ENCODE measurements around the gene C6orf47.

Gene C6orf47

DNA sequence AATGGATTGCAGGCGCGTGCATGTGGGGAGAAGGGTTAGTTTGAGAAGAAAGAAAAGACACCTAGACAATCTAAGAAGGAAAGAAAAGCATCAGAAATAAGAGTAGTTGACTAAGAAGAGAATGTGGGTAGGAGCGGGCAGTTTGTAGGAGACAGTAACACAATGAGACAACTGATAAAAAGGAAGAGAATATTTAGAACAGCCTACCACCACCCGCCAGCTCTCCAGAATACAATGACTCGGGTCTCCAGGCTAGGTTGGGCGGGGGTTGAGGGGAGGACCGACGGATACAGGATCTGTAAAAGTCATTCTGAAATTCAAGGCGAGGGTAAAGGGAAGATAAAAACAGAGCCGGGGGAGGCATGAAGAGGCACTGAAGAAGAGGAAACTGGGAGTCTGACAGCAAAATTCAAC, 41.8 kb upstream of the C6orf47 start:
- TF ChIP-seq, protein P1, sequence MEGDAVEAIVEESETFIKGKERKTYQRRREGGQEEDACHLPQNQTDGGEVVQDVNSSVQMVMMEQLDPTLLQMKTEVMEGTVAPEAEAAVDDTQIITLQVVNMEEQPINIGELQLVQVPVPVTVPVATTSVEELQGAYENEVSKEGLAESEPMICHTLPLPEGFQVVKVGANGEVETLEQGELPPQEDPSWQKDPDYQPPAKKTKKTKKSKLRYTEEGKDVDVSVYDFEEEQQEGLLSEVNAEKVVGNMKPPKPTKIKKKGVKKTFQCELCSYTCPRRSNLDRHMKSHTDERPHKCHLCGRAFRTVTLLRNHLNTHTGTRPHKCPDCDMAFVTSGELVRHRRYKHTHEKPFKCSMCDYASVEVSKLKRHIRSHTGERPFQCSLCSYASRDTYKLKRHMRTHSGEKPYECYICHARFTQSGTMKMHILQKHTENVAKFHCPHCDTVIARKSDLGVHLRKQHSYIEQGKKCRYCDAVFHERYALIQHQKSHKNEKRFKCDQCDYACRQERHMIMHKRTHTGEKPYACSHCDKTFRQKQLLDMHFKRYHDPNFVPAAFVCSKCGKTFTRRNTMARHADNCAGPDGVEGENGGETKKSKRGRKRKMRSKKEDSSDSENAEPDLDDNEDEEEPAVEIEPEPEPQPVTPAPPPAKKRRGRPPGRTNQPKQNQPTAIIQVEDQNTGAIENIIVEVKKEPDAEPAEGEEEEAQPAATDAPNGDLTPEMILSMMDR (conservative IDR thresholded peaks at IDR 0.05; ENCODE audit: low read depth, low read length): no peak
- no peak for DNase-seq (ENCODE audit: low read depth)
- H3K4me3 ChIP-seq (ENCODE audit: low read length): peak overlapping the region; percentile 97

GRCh38 chr6:31701666-31702404, 41.3 kb upstream of the C6orf47 start:
- TF ChIP-seq, protein P1 (conservative IDR thresholded peaks at IDR 0.05; ENCODE audit: low read depth, low read length): no peak
- peak overlapping the region; percentile 97 for H3K4me3 ChIP-seq (ENCODE audit: low read length)
- no peak for DNase-seq (ENCODE audit: low read depth)

DNA sequence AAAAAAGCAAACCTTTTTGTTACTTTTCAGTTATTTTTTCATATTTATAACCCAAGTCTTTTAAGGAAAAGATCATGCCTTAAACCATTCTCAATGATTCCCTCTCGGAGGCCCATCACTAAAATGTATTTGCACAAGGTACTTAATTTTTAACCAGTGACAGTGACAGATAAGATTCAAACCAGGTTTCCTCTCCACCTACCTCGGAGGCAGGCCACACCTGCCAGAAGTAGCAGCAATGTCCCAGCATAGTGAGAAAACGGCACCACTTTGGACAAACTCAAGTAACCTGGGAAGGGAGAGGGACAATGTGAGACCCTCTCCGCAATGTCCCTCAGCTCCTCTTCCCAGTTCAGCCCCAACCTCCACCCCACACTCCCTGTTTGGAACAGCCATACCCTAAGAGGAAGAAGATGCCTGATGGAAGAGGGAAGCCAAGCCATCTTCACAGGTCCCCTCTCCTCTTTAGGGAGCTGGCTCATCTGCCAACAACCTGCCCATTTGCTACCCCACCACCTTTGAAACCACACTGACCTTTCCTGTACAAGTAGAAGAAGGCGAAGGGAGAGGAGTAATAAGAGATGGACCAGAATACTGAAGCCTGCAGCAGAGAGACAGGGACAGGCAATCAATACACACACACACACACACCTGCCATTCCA, 40.3 kb upstream of the C6orf47 start:
- TF ChIP-seq, protein P1 (conservative IDR thresholded peaks at IDR 0.05; ENCODE audit: low read depth, low read length): no peak
- DNase-seq (ENCODE audit: low read depth): no peak
- no peak overlapping the region for H3K4me3 ChIP-seq (ENCODE audit: low read length)

GRCh38 chr6:31697555-31697954, 37.0 kb upstream of the C6orf47 start:
- TF ChIP-seq, protein P1 (conservative IDR thresholded peaks at IDR 0.05; ENCODE audit: low read depth, low read length): no peak
- no peak overlapping the region for H3K4me3 ChIP-seq (ENCODE audit: low read length)
- no peak for DNase-seq (ENCODE audit: low read depth)

GRCh38 chr6:31693535-31693934, 33.0 kb upstream of the C6orf47 start:
- TF ChIP-seq, protein P1 (conservative IDR thresholded peaks at IDR 0.05; ENCODE audit: low read depth, low read length): no peak
- H3K4me3 ChIP-seq (ENCODE audit: low read length): no peak overlapping the region

GRCh38 chr6:31692886-31693285, 32.3 kb upstream of the C6orf47 start:
- no peak for DNase-seq (ENCODE audit: low read depth)
- TF ChIP-seq, protein P1 (conservative IDR thresholded peaks at IDR 0.05; ENCODE audit: low read depth, low read length): no peak
- no peak overlapping the region for H3K4me3 ChIP-seq (ENCODE audit: low read length)

More at GRCh38 chr6:31693535-31693934, 33.0 kb upstream of the C6orf47 start:
- DNase-seq (ENCODE audit: low read depth): no peak

GRCh38 chr6:31692353-31692752, 31.8 kb upstream of the C6orf47 start:
- no peak overlapping the region for H3K4me3 ChIP-seq (ENCODE audit: low read length)
- no peak for DNase-seq (ENCODE audit: low read depth)
- TF ChIP-seq, protein P1 (conservative IDR thresholded peaks at IDR 0.05; ENCODE audit: low read depth, low read length): no peak

Measured in retinal pigment epithelial cell (primary cell).